Tibial nerve (tissue), 4 donors: Measurements from ENCODE around the gene NABP2.

Source experiments
- EP300 ChIP-seq, 2 donors: sonication (generic); formaldehyde crosslinking; IDR thresholded peaks; one replicate each; pipeline ENCODE4 v1.6.1; 2017; ENCODE audit warnings: antibody characterized with exemption in 2 of 2, mild to moderate bottlenecking in 1 of 2
- POLR2A ChIP-seq, 2 donors: fragments of 450-650 bp; IDR thresholded peaks; one replicate each; pipeline ENCODE4 v1.6.1; 2017; ENCODE audit warnings: antibody characterized with exemption in 2 of 2, mild to moderate bottlenecking in 2 of 2, moderate library complexity in 2 of 2
- TF ChIP-seq, protein P1 (sequence below), 5 experiments: fragments of 200-600 bp in 3 of 5; fragments of 450-650 bp in 2 of 5; sonication (generic) in 3 of 5; IDR thresholded peaks; one replicate each; pipeline ENCODE4 v1.5.1; 2016 to 2019; ENCODE audit warnings: antibody characterized with exemption in 5 of 5, mild to moderate bottlenecking in 3 of 5, moderate library complexity in 2 of 5

DNA sequence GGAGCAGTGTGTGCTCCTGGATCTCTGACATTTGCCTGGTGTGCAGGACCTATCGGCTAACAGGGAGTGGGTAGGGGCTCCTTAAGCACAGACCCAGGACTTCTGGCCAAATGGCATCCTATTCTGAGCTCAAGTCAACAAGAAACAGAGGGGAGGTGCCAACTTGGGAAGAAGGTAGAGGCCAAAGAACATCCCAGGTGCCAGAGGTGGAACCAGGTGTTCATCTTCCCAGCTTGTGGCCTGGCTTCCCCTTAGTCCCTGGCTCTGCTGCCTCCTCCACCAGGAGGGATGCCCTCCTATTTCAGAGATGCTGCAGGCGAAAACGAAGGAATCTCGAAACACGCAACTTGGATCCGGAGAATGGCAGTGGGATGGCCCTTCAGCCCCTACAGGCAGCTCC is 11.9 kb downstream of the NABP2 start:
- TF ChIP-seq, protein P1, sequence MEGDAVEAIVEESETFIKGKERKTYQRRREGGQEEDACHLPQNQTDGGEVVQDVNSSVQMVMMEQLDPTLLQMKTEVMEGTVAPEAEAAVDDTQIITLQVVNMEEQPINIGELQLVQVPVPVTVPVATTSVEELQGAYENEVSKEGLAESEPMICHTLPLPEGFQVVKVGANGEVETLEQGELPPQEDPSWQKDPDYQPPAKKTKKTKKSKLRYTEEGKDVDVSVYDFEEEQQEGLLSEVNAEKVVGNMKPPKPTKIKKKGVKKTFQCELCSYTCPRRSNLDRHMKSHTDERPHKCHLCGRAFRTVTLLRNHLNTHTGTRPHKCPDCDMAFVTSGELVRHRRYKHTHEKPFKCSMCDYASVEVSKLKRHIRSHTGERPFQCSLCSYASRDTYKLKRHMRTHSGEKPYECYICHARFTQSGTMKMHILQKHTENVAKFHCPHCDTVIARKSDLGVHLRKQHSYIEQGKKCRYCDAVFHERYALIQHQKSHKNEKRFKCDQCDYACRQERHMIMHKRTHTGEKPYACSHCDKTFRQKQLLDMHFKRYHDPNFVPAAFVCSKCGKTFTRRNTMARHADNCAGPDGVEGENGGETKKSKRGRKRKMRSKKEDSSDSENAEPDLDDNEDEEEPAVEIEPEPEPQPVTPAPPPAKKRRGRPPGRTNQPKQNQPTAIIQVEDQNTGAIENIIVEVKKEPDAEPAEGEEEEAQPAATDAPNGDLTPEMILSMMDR (IDR thresholded peaks at IDR 0.05) = no peak
- TF ChIP-seq POLR2A (IDR thresholded peaks at IDR 0.05) (no peak), EP300 (IDR thresholded peaks at IDR 0.05) (no peak)
